GM19240 (cell line): ENCODE results near the gene INHBE.
"Not testable (repeated sequence)": the region's sequence is repeated elsewhere in the genome, so short reads cannot be mapped to it uniquely, and the experiment has no call there.

Source experiments
- DNase-seq: peaks from one replicate; pipeline ENCODE4 v3.0.0; 2011; ENCODE audit warnings: low spot score; ENCODE audit not compliant: insufficient read length

Gene INHBE

GRCh38 chr12:57496822-57497221, 41.7 kb downstream of the INHBE start:
- no peak for DNase-seq

GRCh38 chr12:57497223-57498131, 42.4 kb downstream of the INHBE start:
- no peak for DNase-seq

- DNase-seq, result no peak
These were observed 43.0 kb downstream of the INHBE start for GRCh38 chr12:57498132-57498502.

- DNase-seq, result no peak
These were observed 43.5 kb downstream of the INHBE start for GRCh38 chr12:57498571-57498970.

- no peak for DNase-seq
These were observed 45.1 kb downstream of the INHBE start for GRCh38 chr12:57500213-57500612.

- DNase-seq, result not testable (repeated sequence)
These were observed 47.3 kb downstream of the INHBE start for GRCh38 chr12:57502311-57502969.

- not testable (repeated sequence) for DNase-seq
These were observed 51.4 kb downstream of the INHBE start for GRCh38 chr12:57506541-57506940.
